Cardiac atrium fibroblast (primary cell): Measurements from ENCODE around the gene HELT. TPM values are rescaled to one million over a fixed set of nuclear protein-coding genes. Genes with fewer than 3 reads are reported as not detected.

Source experiments
- total RNA-seq: library from RNA; depleted of rRNA; stranded (reverse); fragments of >200 nt; gene quantifications from 2 replicates; pipeline ENCODE4 v1.2.3, GENCODE V29; 2015

Gene HELT, protein sequence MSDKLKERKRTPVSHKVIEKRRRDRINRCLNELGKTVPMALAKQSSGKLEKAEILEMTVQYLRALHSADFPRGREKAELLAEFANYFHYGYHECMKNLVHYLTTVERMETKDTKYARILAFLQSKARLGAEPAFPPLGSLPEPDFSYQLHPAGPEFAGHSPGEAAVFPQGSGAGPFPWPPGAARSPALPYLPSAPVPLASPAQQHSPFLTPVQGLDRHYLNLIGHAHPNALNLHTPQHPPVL
- total RNA-seq = not detected in 2 replicates

GRCh38 chr4:185017964-185018772 is at the start of gene HELT:
Gene HELT (plus strand): TSS chr4:185018490. CDS start chr4:185018929, 439 bp downstream.

Other genes starting within 250 kb of the HELT start
- 22.0 and 29.5 TPM in 2 replicates for gene ACSL1, start 192.5 kb upstream of the HELT start, total RNA-seq
- gene SLC25A4, start 124.8 kb downstream of the HELT start, total RNA-seq = 6.8 and 7.8 TPM in 2 replicates
- 21.3 and 22.8 TPM in 2 replicates for gene CFAP97, start 185.5 kb downstream of the HELT start, total RNA-seq
- gene SNX25, start 191.1 kb downstream of the HELT start, total RNA-seq = 17.0 and 19.0 TPM in 2 replicates